ENCODE data around the gene ACVR2B.

Gene ACVR2B

GRCh38 chr3:38477839-38478450 is 24.3 kb downstream of the ACVR2B start:
- peaks cover 20% of the 10 kb centered on the region for H3K36me3 ChIP-seq
- no peaks in the 10 kb centered on the region for H3K9me3 ChIP-seq
- no peaks in the 10 kb centered on the region for H3K27me3 ChIP-seq
- H3K4me3 ChIP-seq (ENCODE audit: low read depth, low read length), result no peak overlapping the region
- TF ChIP-seq CTCF (IDR thresholded peaks at IDR 0.05; ENCODE audit: low read depth, low read length), result no peak
- no peaks in the 10 kb centered on the region for H3K4me1 ChIP-seq
- no peak for DNase-seq

GRCh38 chr3:38478901-38479300 is 25.2 kb downstream of the ACVR2B start:
- no peak for TF ChIP-seq CTCF (IDR thresholded peaks at IDR 0.05; ENCODE audit: low read depth, low read length)

GRCh38 chr3:38479431-38480092 is 25.9 kb downstream of the ACVR2B start:
- Histone ChIP-seq H3K36me3 (peaks cover 20% of the 10 kb centered on the region), H3K4me3 (ENCODE audit: low read depth, low read length) (no peak overlapping the region), H3K4me1 (no peaks in the 10 kb centered on the region), H3K9me3 (no peaks in the 10 kb centered on the region), H3K27me3 (no peaks in the 10 kb centered on the region)
- peak; percentile 79 for TF ChIP-seq CTCF (IDR thresholded peaks at IDR 0.05; ENCODE audit: low read depth, low read length)
- peak; percentile 41 for DNase-seq

More at GRCh38 chr3:38478901-38479300, 25.2 kb downstream of the ACVR2B start:
- Histone ChIP-seq H3K27me3 (no peaks in the 10 kb centered on the region), H3K4me1 (no peaks in the 10 kb centered on the region), H3K36me3 (peaks cover 20% of the 10 kb centered on the region), H3K4me3 (ENCODE audit: low read depth, low read length) (no peak overlapping the region), H3K9me3 (no peaks in the 10 kb centered on the region)
- no peak for DNase-seq

- Histone ChIP-seq H3K27me3 (no peaks in the 10 kb centered on the region), H3K36me3 (peaks cover 20% of the 10 kb centered on the region), H3K4me1 (no peaks in the 10 kb centered on the region), H3K9me3 (no peaks in the 10 kb centered on the region), H3K4me3 (ENCODE audit: low read depth, low read length) (no peak overlapping the region)
- no peak for DNase-seq
- no peak for TF ChIP-seq CTCF (IDR thresholded peaks at IDR 0.05; ENCODE audit: low read depth, low read length)
Measured at GRCh38 chr3:38480093-38480445, 26.4 kb downstream of the ACVR2B start.

GRCh38 chr3:38480930-38481329 is 27.2 kb downstream of the ACVR2B start:
- Histone ChIP-seq H3K9me3 (no peaks in the 10 kb centered on the region), H3K27me3 (no peaks in the 10 kb centered on the region), H3K36me3 (peaks cover 20% of the 10 kb centered on the region), H3K4me1 (no peaks in the 10 kb centered on the region), H3K4me3 (ENCODE audit: low read depth, low read length) (no peak overlapping the region)
- no peak for DNase-seq
- TF ChIP-seq CTCF (IDR thresholded peaks at IDR 0.05; ENCODE audit: low read depth, low read length), result no peak

- Histone ChIP-seq H3K9me3 (no peaks in the 10 kb centered on the region), H3K4me1 (no peaks in the 10 kb centered on the region), H3K27me3 (no peaks in the 10 kb centered on the region), H3K4me3 (ENCODE audit: low read depth, low read length) (no peak overlapping the region), H3K36me3 (peaks cover 20% of the 10 kb centered on the region)
- no peak for DNase-seq
- no peak for TF ChIP-seq CTCF (IDR thresholded peaks at IDR 0.05; ENCODE audit: low read depth, low read length)
Measured at GRCh38 chr3:38482951-38483350, 29.3 kb downstream of the ACVR2B start.
